ENCODE measurements around the gene OPA1. TPM values are rescaled to one million over a fixed set of nuclear protein-coding genes. Genes with fewer than 3 reads are reported as not detected.

OPA1 gene
- total RNA-seq, 1 experiment from 2014 or later: 62.5 TPM

GRCh38 chr3:193560870-193561269 lies 32.1 kb upstream of the OPA1 start:
- H3K27me3 Mint-ChIP-seq (ENCODE audit: insufficient read depth, unreplicated experiment): peaks cover 19% of the 10 kb centered on the region
- no peaks in the 10 kb centered on the region for H3K4me1 Mint-ChIP-seq (ENCODE audit: insufficient read depth, unreplicated experiment)
- intact Hi-C loops (cut with micrococcal nuclease): no loop called here
- no peak overlapping the region for H3K27ac Mint-ChIP-seq (ENCODE audit: low read depth, unreplicated experiment)
- H3K9me3 Mint-ChIP-seq (ENCODE audit: unreplicated experiment): no peaks in the 10 kb centered on the region
- no peaks in the 10 kb centered on the region for H3K36me3 Mint-ChIP-seq (ENCODE audit: insufficient read depth, unreplicated experiment)
- CTCF ChIA-PET: interaction anchor here (0.9 to 1.1 kb wide), 2 partner anchors 8 to 10 kb away, joined by 4 read pairs; no protein-coding TSS in a partner anchor
- POLR2A ChIA-PET: no interaction called here
- H3K4me3 Mint-ChIP-seq (ENCODE audit: unreplicated experiment): no peak overlapping the region
- no TSS peak for BruUV-seq (replicated peaks)
- no peak for TF ChIP-seq CTCF (IDR thresholded peaks at IDR 0.05; ENCODE audit: unreplicated experiment)
- no peak for DNase-seq (ENCODE audit: unreplicated experiment)

GRCh38 chr3:193563426-193563825 lies 29.6 kb upstream of the OPA1 start:
- intact Hi-C loops (cut with micrococcal nuclease): no loop called here
- no peak for TF ChIP-seq CTCF (IDR thresholded peaks at IDR 0.05; ENCODE audit: unreplicated experiment)
- H3K4me1 Mint-ChIP-seq (ENCODE audit: insufficient read depth, unreplicated experiment): no peaks in the 10 kb centered on the region
- H3K36me3 Mint-ChIP-seq (ENCODE audit: insufficient read depth, unreplicated experiment): no peaks in the 10 kb centered on the region
- no TSS peak for BruUV-seq (replicated peaks)
- CTCF ChIA-PET: interaction anchor here (0.6 to 1.8 kb wide), 5 partner anchors 104 to 1088 kb away, joined by 3 to 6 read pairs (median 3); no protein-coding TSS in a partner anchor
- no peak for DNase-seq (ENCODE audit: unreplicated experiment)
- H3K9me3 Mint-ChIP-seq (ENCODE audit: unreplicated experiment): no peaks in the 10 kb centered on the region
- H3K4me3 Mint-ChIP-seq (ENCODE audit: unreplicated experiment): no peak overlapping the region
- no peaks in the 10 kb centered on the region for H3K27me3 Mint-ChIP-seq (ENCODE audit: insufficient read depth, unreplicated experiment)
- no peak overlapping the region for H3K27ac Mint-ChIP-seq (ENCODE audit: low read depth, unreplicated experiment)
- POLR2A ChIA-PET: no interaction called here

GRCh38 chr3:193564012-193564411 lies 29.0 kb upstream of the OPA1 start:
- H3K36me3 Mint-ChIP-seq (ENCODE audit: insufficient read depth, unreplicated experiment): no peaks in the 10 kb centered on the region
- no peak overlapping the region for H3K27ac Mint-ChIP-seq (ENCODE audit: low read depth, unreplicated experiment)
- DNase-seq (ENCODE audit: unreplicated experiment): peak; percentile 22
- BruUV-seq (replicated peaks): no TSS peak
- POLR2A ChIA-PET: no interaction called here
- CTCF ChIA-PET: interaction anchor here (0.6 to 1.6 kb wide), 9 partner anchors 8 to 816 kb away, joined by 3 to 6 read pairs (median 3); no protein-coding TSS in a partner anchor
- no peaks in the 10 kb centered on the region for H3K27me3 Mint-ChIP-seq (ENCODE audit: insufficient read depth, unreplicated experiment)
- no peaks in the 10 kb centered on the region for H3K9me3 Mint-ChIP-seq (ENCODE audit: unreplicated experiment)
- intact Hi-C loops (cut with micrococcal nuclease): no loop called here
- no peaks in the 10 kb centered on the region for H3K4me1 Mint-ChIP-seq (ENCODE audit: insufficient read depth, unreplicated experiment)
- no peak for TF ChIP-seq CTCF (IDR thresholded peaks at IDR 0.05; ENCODE audit: unreplicated experiment)
- no peak overlapping the region for H3K4me3 Mint-ChIP-seq (ENCODE audit: unreplicated experiment)

GRCh38 chr3:193569119-193569518 lies 23.9 kb upstream of the OPA1 start:
- H3K4me3 Mint-ChIP-seq (ENCODE audit: unreplicated experiment): no peak overlapping the region

More at GRCh38 chr3:193569119-193569518, 23.9 kb upstream of the OPA1 start:
- DNase-seq (ENCODE audit: unreplicated experiment): no peak
- POLR2A ChIA-PET: no interaction called here
- H3K9me3 Mint-ChIP-seq (ENCODE audit: unreplicated experiment): no peaks in the 10 kb centered on the region
- H3K27me3 Mint-ChIP-seq (ENCODE audit: insufficient read depth, unreplicated experiment): no peaks in the 10 kb centered on the region
- intact Hi-C loops (cut with micrococcal nuclease): no loop called here
- H3K27ac Mint-ChIP-seq (ENCODE audit: low read depth, unreplicated experiment): no peak overlapping the region
- no TSS peak for BruUV-seq (replicated peaks)
- H3K4me1 Mint-ChIP-seq (ENCODE audit: insufficient read depth, unreplicated experiment): peaks cover 5% of the 10 kb centered on the region
- no peaks in the 10 kb centered on the region for H3K36me3 Mint-ChIP-seq (ENCODE audit: insufficient read depth, unreplicated experiment)
- TF ChIP-seq CTCF (IDR thresholded peaks at IDR 0.05; ENCODE audit: unreplicated experiment): no peak
- CTCF ChIA-PET: interaction anchor here (1.1 to 7.6 kb wide), 5 partner anchors 9 to 755 kb away, joined by 3 to 159 read pairs (median 7); no protein-coding TSS in a partner anchor

Measured in MCF 10A (cell line).